ENCODE data around the gene NOL12.
"Not testable (repeated sequence)": the region's sequence is repeated elsewhere in the genome, so short reads cannot be mapped to it uniquely, and the experiment has no call there.

Gene NOL12

GRCh38 chr22:37680191-37680851 lies 5.8 kb upstream of the NOL12 start:
- TF ChIP-seq ZNF274 (IDR thresholded peaks at IDR 0.05; ENCODE audit: low read depth, low read length): no peak
- no peak overlapping the region for H3K4me3 ChIP-seq (ENCODE audit: low read length)

- H3K4me3 ChIP-seq (ENCODE audit: low read length): no peak overlapping the region
- TF ChIP-seq ZNF274 (IDR thresholded peaks at IDR 0.05; ENCODE audit: low read depth, low read length): no peak
These were observed 5.1 kb upstream of the NOL12 start for GRCh38 chr22:37681001-37681424.

- H3K4me3 ChIP-seq (ENCODE audit: low read length): no peak overlapping the region
- no peak for TF ChIP-seq ZNF274 (IDR thresholded peaks at IDR 0.05; ENCODE audit: low read depth, low read length)
These were observed 4.5 kb upstream of the NOL12 start for GRCh38 chr22:37681556-37682049.

GRCh38 chr22:37684803-37685615 lies 1.1 kb upstream of the NOL12 start:
- no peak overlapping the region for H3K4me3 ChIP-seq (ENCODE audit: low read length)
- TF ChIP-seq ZNF274 (IDR thresholded peaks at IDR 0.05; ENCODE audit: low read depth, low read length): no peak

- TF ChIP-seq ZNF274 (IDR thresholded peaks at IDR 0.05; ENCODE audit: low read depth, low read length): no peak
- no peak overlapping the region for H3K4me3 ChIP-seq (ENCODE audit: low read length)
These were observed 4.3 kb downstream of the NOL12 start for GRCh38 chr22:37690407-37690806.

- TF ChIP-seq ZNF274 (IDR thresholded peaks at IDR 0.05; ENCODE audit: low read depth, low read length): no peak
- no peak overlapping the region for H3K4me3 ChIP-seq (ENCODE audit: low read length)
These were observed 4.9 kb downstream of the NOL12 start for GRCh38 chr22:37690901-37691504.

- no peak overlapping the region for H3K4me3 ChIP-seq (ENCODE audit: low read length)
- TF ChIP-seq ZNF274 (IDR thresholded peaks at IDR 0.05; ENCODE audit: low read depth, low read length): no peak
These were observed 6.6 kb downstream of the NOL12 start for GRCh38 chr22:37692627-37693285.

GRCh38 chr22:37694131-37694530 lies 8.0 kb downstream of the NOL12 start:
- H3K4me3 ChIP-seq (ENCODE audit: low read length): not testable (repeated sequence)

- H3K4me3 ChIP-seq (ENCODE audit: low read length): not testable (repeated sequence)
These were observed 10.1 kb downstream of the NOL12 start for GRCh38 chr22:37696260-37696656.

- no peak within 1 kb of the TSS for H3K4me3 ChIP-seq (ENCODE audit: low read length)
- TF ChIP-seq ZNF274 (IDR thresholded peaks at IDR 0.05; ENCODE audit: low read depth, low read length): no peak
These were observed 10.8 kb downstream of the NOL12 start, which contains the start of gene TRIOBP for GRCh38 chr22:37696657-37697537. TRIOBP (plus strand) TSS chr22:37697048; CDS start chr22:37701366, 4,318 bp downstream.

- no peak for TF ChIP-seq ZNF274 (IDR thresholded peaks at IDR 0.05; ENCODE audit: low read depth, low read length)
- no peak overlapping the region for H3K4me3 ChIP-seq (ENCODE audit: low read length)
These were observed 11.3 kb downstream of the NOL12 start for GRCh38 chr22:37697538-37697835.

GRCh38 chr22:37701141-37701786 lies 15.1 kb downstream of the NOL12 start:
- no peak overlapping the region for H3K4me3 ChIP-seq (ENCODE audit: low read length)
- no peak for TF ChIP-seq ZNF274 (IDR thresholded peaks at IDR 0.05; ENCODE audit: low read depth, low read length)

GRCh38 chr22:37703906-37704305 lies 17.8 kb downstream of the NOL12 start:
- no peak for TF ChIP-seq ZNF274 (IDR thresholded peaks at IDR 0.05; ENCODE audit: low read depth, low read length)
- no peak overlapping the region for H3K4me3 ChIP-seq (ENCODE audit: low read length)
